GM12872 (cell line): ENCODE results near the gene SERPINB6.

ENCODE experiments used
- TF ChIP-seq, protein P1 (sequence below): IDR thresholded peaks from 3 replicates; pipeline ENCODE4 v1.5.1; 2011; ENCODE audit warnings: low read depth, mild to moderate bottlenecking, low read length, moderate library complexity; ENCODE audit not compliant: insufficient read depth

SERPINB6 gene

DNA sequence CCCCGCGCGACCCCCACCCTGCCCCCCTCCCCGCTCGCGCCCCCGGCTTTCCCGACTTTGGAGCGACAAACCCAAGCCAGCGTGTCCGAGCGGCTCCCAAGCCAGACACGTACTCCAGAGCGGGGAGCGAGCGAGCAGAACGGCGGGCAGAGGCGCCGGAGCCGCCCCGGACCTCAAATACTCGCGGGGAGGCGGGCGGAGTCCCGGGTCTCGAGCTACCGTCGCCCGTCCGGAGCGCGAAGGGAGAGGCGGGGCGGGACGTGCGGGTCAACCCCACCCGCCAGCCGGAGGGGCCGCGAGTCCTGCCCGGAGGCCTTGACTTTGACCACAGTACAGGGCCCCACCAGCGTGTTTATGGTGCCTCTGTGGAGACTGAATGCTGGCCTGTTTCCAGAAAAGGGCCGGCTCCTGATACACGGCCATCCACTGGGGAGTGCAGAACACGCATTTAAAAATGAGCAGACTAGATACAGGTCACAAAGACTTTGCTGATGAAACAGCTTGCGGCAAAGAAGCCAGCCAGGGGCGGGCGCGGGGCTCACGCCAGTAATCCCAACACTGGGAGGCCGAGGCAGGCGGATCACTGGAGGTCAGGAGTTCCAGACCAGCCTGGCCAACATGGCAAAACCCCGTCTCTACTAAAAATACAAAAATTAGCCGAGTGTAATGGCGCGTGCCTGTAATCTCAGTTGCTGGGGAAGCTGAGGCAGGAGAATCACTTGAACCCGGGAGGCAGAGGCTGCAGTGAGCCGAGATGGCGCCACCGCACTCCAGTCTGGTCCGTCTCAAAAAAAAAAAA, at the start of gene SERPINB6:
Gene SERPINB6, minus strand, starts transcription at position 148 of the 799 bp plus-strand sequence. CDS start 12,235 bp downstream, outside the sequence.
- TF ChIP-seq, protein P1, sequence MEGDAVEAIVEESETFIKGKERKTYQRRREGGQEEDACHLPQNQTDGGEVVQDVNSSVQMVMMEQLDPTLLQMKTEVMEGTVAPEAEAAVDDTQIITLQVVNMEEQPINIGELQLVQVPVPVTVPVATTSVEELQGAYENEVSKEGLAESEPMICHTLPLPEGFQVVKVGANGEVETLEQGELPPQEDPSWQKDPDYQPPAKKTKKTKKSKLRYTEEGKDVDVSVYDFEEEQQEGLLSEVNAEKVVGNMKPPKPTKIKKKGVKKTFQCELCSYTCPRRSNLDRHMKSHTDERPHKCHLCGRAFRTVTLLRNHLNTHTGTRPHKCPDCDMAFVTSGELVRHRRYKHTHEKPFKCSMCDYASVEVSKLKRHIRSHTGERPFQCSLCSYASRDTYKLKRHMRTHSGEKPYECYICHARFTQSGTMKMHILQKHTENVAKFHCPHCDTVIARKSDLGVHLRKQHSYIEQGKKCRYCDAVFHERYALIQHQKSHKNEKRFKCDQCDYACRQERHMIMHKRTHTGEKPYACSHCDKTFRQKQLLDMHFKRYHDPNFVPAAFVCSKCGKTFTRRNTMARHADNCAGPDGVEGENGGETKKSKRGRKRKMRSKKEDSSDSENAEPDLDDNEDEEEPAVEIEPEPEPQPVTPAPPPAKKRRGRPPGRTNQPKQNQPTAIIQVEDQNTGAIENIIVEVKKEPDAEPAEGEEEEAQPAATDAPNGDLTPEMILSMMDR = no peak

DNA sequence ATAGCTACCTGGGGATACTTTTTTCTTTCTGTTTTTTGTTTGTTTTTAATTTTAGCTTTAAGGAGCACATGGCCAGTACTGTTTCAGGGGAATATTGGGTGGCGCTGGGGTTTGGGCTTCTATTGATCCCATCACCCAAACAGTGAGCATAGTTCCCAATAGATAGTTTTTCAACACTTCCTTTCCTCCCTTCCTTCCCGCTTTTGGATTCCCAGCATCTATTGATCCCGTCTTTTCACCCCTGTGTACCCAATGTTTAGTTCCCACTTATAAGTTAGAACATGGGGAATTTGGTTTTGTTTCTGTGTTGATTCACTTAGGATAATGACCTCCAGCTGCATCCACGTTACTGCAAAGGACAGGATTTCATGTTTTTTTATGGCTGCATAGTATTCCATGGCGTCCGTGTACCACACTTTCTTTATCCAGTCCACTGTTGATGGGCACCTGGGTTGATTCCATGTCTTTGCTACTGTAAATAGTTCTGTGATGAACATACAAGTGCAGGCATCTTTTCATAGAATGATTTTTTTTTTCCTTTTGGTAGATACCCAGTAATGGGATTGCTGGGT, 48.5 kb upstream of the SERPINB6 start:
- TF ChIP-seq, protein P1 = no peak

DNA sequence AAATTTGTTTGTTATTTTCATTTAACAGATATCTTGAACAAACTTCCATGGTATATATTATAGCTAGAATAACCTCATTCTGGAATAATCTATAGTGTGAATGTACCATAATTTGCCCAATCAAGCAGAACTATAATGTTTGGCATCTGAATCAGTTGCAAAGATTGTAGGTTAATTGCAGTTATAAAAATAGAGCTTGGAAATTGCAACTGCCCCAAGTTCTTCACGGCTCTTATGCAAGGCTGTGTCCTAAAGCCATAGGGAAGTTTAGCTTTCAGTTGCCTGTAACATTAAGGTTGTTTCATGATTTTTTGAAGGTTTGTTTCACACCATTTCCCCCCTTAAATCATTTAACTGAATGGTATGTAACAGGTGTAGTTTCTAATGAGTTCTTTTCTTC, 47.7 kb upstream of the SERPINB6 start:
- TF ChIP-seq, protein P1 = no peak

DNA sequence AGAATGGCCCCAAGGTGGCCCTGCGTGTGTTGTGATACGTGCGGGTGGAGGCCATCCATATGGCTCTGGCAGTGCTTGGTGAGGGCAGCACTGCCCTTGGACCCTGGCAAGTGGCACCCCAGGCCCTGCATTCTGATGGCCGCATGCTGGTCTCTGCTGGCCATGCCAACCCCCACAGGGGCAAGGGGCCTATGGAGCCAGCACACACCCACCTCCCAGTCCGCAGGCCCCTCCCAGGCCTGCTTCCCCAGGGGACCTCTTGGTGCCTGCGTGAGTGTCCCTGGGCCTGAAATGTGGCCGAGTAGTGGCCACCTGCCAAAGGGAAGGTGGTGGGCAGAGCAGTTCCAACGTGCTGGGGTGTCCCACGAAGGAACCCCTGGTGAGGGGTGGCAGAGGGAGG, 45.9 kb upstream of the SERPINB6 start:
- TF ChIP-seq, protein P1 = no peak

DNA sequence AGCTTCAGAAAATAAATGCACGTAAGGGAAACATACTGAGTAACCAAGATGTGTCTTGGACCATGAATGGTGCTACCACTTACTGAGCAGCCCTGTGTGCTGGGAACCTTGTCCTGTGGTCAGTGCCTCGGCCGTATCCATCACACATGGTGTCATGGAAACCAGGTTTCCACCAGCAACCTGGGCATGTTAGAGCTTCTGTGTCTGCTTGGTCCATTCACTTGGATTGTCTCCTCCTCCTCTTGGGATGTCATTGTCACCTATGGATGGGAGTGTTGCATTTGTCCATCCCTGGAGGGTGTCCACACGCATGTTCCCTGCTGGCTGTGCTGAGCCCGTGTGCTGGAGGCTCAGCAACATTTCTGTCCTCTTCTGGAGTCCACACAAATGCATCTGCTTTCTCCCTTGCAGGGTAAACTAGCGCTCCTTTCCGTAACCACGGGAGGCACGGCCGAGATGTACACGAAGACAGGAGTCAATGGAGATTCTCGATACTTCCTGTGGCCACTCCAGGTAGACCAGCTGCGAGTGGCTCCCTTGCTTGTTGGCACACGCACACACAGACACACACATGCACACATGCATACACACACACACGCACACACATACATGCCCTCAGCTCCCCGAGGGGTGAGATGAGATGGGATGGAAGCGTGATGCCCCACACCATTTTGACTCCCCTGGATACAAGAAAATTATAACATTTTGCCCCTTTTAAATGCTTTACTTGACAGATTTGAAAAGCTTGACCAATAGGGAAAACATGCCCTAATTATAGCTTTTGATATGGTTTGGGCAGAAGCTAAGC, 45.3 kb upstream of the SERPINB6 start:
- TF ChIP-seq, protein P1 = no peak

DNA sequence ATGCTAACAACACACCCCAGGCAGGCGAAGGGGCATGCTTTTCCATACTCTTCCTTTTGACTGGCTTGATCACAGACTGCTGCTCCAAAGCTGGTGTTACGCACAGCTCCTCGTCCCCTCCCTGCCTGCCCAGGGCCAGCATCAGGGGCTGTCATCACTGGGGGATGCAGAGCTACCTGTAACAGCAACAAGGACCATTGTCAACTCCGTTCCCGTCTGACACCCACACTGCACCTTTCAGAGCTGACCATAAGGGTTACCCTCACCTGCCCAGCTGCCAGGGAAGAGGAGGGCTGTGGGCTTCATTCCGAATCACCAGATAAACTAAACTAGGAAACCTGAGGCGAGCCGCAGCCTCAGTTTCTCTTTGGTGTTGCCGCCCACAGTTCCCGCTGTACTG, 43.8 kb upstream of the SERPINB6 start:
- TF ChIP-seq, protein P1 = no peak

DNA sequence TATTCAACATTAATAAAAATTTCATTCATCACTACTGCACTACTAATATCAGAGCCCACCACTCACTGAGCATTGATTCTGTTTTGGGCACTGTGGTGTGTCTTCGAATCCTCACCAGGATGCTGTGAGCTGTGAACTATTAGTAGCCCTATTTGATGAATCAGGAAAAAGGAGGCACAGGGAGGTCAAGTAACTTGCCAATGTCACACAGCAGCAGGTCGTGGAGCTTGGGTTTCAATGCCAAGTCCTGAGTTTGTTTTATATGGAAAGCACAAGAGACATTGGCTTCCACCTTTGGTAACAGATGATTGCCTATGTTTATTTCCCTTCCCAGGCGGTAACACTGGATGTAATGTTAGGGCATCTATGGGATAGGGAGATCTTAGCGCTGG, 43.3 kb upstream of the SERPINB6 start:
- TF ChIP-seq, protein P1 = no peak
